ENCODE measurements around the gene LTBP1.
A peak's percentile ranks its signal among the peaks of the same experiment; 100 is the strongest.
"Not testable (repeated sequence)": the region's sequence is repeated elsewhere in the genome, so short reads cannot be mapped to it uniquely, and the experiment has no call there.

Gene LTBP1

GRCh38 chr2:33437297-33437696 is 490.5 kb downstream of the LTBP1 start:
- no peak for DNase-seq

DNA sequence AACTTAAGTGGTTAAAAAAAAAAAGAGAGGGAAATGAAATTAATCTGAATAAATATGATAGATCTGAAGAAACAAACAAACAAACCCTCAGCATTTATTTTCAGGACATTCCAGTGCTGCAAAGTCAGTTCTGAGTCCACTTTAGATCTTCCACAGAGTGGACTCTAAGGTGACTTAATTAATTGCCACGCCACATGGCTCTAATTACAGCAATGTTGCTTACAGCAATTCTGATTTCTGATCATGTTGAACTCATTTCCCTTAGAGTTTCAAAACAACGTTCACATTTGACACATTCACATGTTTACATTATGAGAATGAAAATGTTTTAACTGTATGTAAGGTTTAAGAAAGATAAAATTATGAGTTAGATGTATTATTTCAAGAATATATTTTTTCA is 491.1 kb downstream of the LTBP1 start:
- DNase-seq = no peak

- DNase-seq = peak; percentile 58 to 71
Observed at GRCh38 chr2:33441235-33441810, 494.6 kb downstream of the LTBP1 start.

GRCh38 chr2:33442052-33442451 is 495.3 kb downstream of the LTBP1 start:
- not testable (repeated sequence) for DNase-seq

GRCh38 chr2:33442528-33443079 is 495.9 kb downstream of the LTBP1 start:
- DNase-seq = no peak

DNA sequence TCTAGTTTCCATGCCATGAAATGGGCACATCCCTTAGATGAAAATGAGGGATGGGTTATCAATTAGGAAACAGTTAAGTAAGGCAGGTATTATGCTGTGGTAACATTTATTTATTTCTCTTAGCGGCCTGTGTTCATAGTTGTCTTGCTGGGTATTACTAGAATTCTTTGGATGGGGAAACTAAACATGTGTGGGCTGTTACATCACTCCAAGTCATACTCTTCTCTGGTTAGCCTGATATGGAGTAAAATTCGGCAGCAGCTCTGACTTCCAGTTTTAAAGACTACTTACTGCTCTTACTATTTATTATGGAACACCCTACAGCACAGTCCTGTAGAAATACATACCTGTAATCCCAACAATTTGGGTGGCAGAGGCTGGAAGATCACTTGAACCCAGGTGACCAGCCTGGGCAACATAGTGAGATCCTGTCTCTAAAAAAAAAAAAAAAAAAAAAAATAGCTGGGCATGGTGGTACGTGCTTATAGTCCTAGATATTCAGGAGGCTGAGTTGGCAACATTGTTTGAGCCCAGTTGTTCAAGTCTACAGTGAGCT is 496.6 kb downstream of the LTBP1 start:
- peak; percentile 39 to 70 for DNase-seq

- DNase-seq = peak in 1 of 2 donors; percentile 40
Observed at GRCh38 chr2:33444967-33445366, 498.2 kb downstream of the LTBP1 start.

DNA sequence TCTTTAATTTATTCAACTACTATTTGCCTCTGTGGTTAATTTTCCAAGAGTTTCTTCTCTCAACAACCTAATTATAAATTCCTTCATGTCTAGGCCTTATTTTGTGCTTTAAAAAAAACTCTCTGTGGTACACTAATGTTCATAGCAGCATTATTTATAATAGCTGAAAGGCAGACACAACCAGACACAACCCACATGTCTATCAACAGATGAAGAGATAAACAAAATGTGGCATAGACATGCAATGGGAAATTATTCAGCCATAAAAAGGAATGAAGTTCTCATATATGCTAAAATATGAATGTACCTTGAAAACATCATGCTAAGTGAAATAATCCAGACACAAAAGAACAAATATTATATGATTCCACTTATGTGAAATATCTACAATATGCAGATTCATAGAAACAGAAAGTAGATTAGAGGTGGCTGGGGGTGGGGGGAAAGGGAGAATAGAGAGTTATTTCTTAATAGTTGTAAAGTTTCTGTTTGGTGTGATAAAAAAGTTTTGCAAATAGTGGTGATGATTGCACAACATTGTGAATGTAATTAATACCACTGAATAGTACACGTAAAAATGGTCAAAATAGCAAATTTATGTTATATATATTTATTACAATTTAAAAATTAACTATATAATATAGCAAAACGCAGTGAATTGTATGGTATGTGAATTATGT is 501.6 kb downstream of the LTBP1 start:
- DNase-seq = no peak
